GM23338 (cell line): ENCODE data around the gene CTNNBIP1. TPM values are rescaled to one million over a fixed set of nuclear protein-coding genes. Genes with fewer than 3 reads are reported as not detected.

Experiments
- ATAC-seq: fragments of 200-7000 bp; cut with Tn5 transposase; 3 replicates; pipeline ENCODE4 v1.9.1; 2020
- DNase-seq: peaks from one replicate; pipeline ENCODE4 v3.0.0-alpha.2; 2015; ENCODE audit warnings: low spot score
- H2AFZ ChIP-seq: fragments of 200-600 bp; sonication (generic); 2 replicates; pipeline ENCODE4 v1.8.0; 2016; ENCODE audit warnings: antibody characterized with exemption, mild to moderate bottlenecking, moderate library complexity
- H3F3A ChIP-seq: fragments of 200-600 bp; sonication (generic); replicated peaks from 2 replicates; pipeline ENCODE4 v1.8.0; 2017; ENCODE audit warnings: antibody characterized with exemption, mixed run types, low read depth
- H3K27ac ChIP-seq: fragments of 200-600 bp; sonication (generic); 2 replicates; pipeline ENCODE4 v1.6.1; 2016; ENCODE audit warnings: low read depth
- H3K27me3 ChIP-seq: fragments of 200-600 bp; sonication (generic); 2 replicates; pipeline ENCODE4 v1.8.0; 2016; ENCODE audit warnings: mild to moderate bottlenecking, mixed run types, moderate library complexity; ENCODE audit not compliant: insufficient read depth
- H3K36me3 ChIP-seq: fragments of 200-600 bp; sonication (generic); 2 replicates; pipeline ENCODE4 v1.8.0; 2016; ENCODE audit warnings: mild to moderate bottlenecking; ENCODE audit not compliant: insufficient read depth
- H3K4me1 ChIP-seq: fragments of 200-600 bp; sonication (generic); 2 replicates; pipeline ENCODE4 v1.8.0; 2016; ENCODE audit warnings: mild to moderate bottlenecking, moderate library complexity; ENCODE audit not compliant: insufficient read depth
- H3K4me2 ChIP-seq: fragments of 200-600 bp; sonication (generic); 2 replicates; pipeline ENCODE4 v1.7.1; 2017; ENCODE audit warnings: mixed run types
- H3K4me3 ChIP-seq: fragments of 200-600 bp; sonication (generic); 2 replicates; pipeline ENCODE4 v1.6.1; 2016; ENCODE audit warnings: mixed run types
- H3K79me2 ChIP-seq: fragments of 200-600 bp; sonication (generic); replicated peaks from 2 replicates; pipeline ENCODE4 v1.8.0; 2017; ENCODE audit warnings: mild to moderate bottlenecking; ENCODE audit not compliant: insufficient read depth
- H3K9me2 ChIP-seq: fragments of 200-600 bp; sonication (generic); 2 replicates; pipeline ENCODE4 v1.8.0; 2017; ENCODE audit not compliant: insufficient read depth
- H4K20me1 ChIP-seq: fragments of 200-600 bp; sonication (generic); replicated peaks from 2 replicates; pipeline ENCODE4 v1.8.0; 2017; ENCODE audit warnings: mild to moderate bottlenecking; ENCODE audit not compliant: insufficient read depth
- H3K27ac Mint-ChIP-seq: 2 replicates; pipeline ENCODE4 v1.8.0; 2020; ENCODE audit warnings: inconsistent platforms, mild to moderate bottlenecking, moderate library complexity, mixed read lengths
- H3K27me3 Mint-ChIP-seq: 3 replicates; pipeline ENCODE4 v1.8.0; 2022; ENCODE audit warnings: low read depth, mild to moderate bottlenecking, moderate library complexity, mixed read lengths, inconsistent platforms; ENCODE audit not compliant: insufficient read depth, poor library complexity
- H3K36me3 Mint-ChIP-seq: 3 replicates; pipeline ENCODE4 v1.8.0; 2021; ENCODE audit warnings: low read depth, mild to moderate bottlenecking, inconsistent platforms, moderate library complexity, mixed read lengths
- H3K4me1 Mint-ChIP-seq: 3 replicates; pipeline ENCODE4 v1.8.0; 2020; ENCODE audit warnings: mild to moderate bottlenecking, inconsistent platforms, mixed read lengths
- H3K4me3 Mint-ChIP-seq: 3 replicates; pipeline ENCODE4 v1.8.0; 2021; ENCODE audit warnings: moderate library complexity, mild to moderate bottlenecking, inconsistent platforms, mixed read lengths
- H3K9me3 Mint-ChIP-seq: 3 replicates; pipeline ENCODE4 v1.8.0; 2020; ENCODE audit warnings: moderate library complexity, mild to moderate bottlenecking, inconsistent platforms, mixed read lengths
- CREB1 ChIP-seq: fragments of 250-450 bp; sonication (Bioruptor Pico); IDR thresholded peaks from 2 replicates; pipeline ENCODE4 v1.5.0; 2020; ENCODE audit warnings: low read depth, mild to moderate bottlenecking, moderate library complexity
- ETS1 ChIP-seq: IDR thresholded peaks from 2 replicates; pipeline ENCODE4 v1.6.1; 2016; ENCODE audit warnings: antibody characterized with exemption
- EZH2 ChIP-seq: fragments of 200-600 bp; sonication (generic); IDR thresholded peaks from one replicate; pipeline ENCODE4 v1.8.0; 2017; ENCODE audit warnings: antibody characterized with exemption, mild to moderate bottlenecking, low read depth; ENCODE audit not compliant: unreplicated experiment
- EZH2phosphoT487 ChIP-seq: fragments of 200-600 bp; sonication (generic); IDR thresholded peaks from one replicate; pipeline ENCODE4 v1.8.1; 2018; ENCODE audit warnings: antibody characterized with exemption; ENCODE audit not compliant: unreplicated experiment
- JUNB ChIP-seq: IDR thresholded peaks from one replicate; pipeline ENCODE4 v1.6.1; 2016; ENCODE audit warnings: antibody characterized with exemption; ENCODE audit not compliant: unreplicated experiment
- NANOG ChIP-seq: IDR thresholded peaks from 2 replicates; pipeline ENCODE4 v1.6.1; 2016; ENCODE audit warnings: antibody characterized with exemption, borderline replicate concordance
- ZNF114 ChIP-seq: fragments of 250-450 bp; sonication (Bioruptor Pico); IDR thresholded peaks from 2 replicates; pipeline ENCODE4 v1.5.0; 2020; ENCODE audit warnings: mild to moderate bottlenecking, moderate library complexity
- ZNF462 ChIP-seq: fragments of 250-450 bp; sonication (Bioruptor Pico); IDR thresholded peaks from 2 replicates; pipeline ENCODE4 v1.5.0; 2020; ENCODE audit warnings: mild to moderate bottlenecking, moderate library complexity
- polyA plus RNA-seq: library from polyadenylated mRNA; unstranded; fragments of >200 nt; fragmentation: Nextera tagmentation; extraction: Ambion mirVana; gene quantifications from 2 replicates; pipeline ENCODE4 v1.2.1, GENCODE V29; 2016
- total RNA-seq: library from RNA; depleted of rRNA; stranded (reverse); fragments of >200 nt; shearing (Covaris generic); gene quantifications from 2 replicates; pipeline ENCODE4 v1.2.3, GENCODE V29; 2014

The CTNNBIP1 gene
- total and polyA plus RNA-seq, 2 experiments from 2014 or later: 30.3 to 55.1 TPM

DNA sequence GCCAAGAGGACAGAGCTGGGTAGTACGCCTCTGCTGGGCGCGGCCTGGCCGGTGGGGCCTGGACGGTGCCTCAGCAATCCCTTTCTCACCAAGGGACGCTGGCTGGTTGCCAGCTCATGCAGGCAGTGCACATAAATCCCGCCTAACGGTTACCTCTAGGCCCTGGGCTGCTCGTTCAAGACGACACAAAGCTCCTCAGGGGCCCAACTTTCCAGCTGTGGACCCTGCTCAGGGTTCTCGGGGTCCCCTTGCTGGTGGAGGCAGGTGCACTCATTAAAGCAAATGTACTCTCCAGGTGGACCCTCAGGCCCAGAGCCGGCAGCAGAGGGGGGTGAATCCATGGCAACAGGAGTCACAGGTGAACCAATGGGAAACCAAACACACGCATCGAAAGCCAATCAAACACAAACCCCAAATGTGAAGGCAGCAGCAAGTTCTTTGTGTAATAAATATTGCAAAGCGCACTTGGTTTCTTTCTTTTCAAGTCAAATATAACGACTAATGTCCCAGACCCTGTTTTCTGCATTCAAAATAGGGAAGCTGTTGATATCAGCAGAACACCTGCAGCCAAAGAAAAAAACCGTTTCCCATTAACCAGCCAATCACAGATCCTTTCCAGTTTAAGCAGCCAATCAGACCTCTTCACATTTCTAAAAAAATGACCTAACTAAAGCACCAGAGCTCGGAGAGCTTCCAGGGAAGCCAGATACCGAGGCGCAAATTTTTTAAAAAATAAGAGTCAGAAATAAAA, 60.2 kb downstream of the CTNNBIP1 start (continued):
- TF ChIP-seq EZH2 (no peak), ZNF462 (no peak), ZNF114 (CRISPR knock-in tag) (no peak), NANOG (no peak), ETS1 (no peak), EZH2phosphoT487 (no peak)

- Histone ChIP-seq H3K27me3 (no peaks in the 10 kb centered on the region), H4K20me1 (no peaks in the 10 kb centered on the region), H2AFZ (no peak overlapping the region), H3K4me1 (peaks cover 14% of the 10 kb centered on the region), H3K36me3 (no peaks in the 10 kb centered on the region), H3K4me2 (no peak overlapping the region), H3K79me2 (no peaks in the 10 kb centered on the region), H3K9me2 (no peaks in the 10 kb centered on the region), H3K27ac (no peak overlapping the region), H3F3A (peaks cover 6% of the 10 kb centered on the region; the same call in 1 of the 2 replicates), H3K4me3 (no peak overlapping the region)
- peaks cover 47% of the 10 kb centered on the region for H3K4me1 Mint-ChIP-seq
- peaks cover 4% of the 10 kb centered on the region for H3K27me3 Mint-ChIP-seq
- no peak overlapping the region for H3K4me3 Mint-ChIP-seq
- no peaks in the 10 kb centered on the region for H3K9me3 Mint-ChIP-seq
- no peak overlapping the region for H3K27ac Mint-ChIP-seq
- no peak for ATAC-seq
- DNase-seq: no peak
- no peaks in the 10 kb centered on the region for H3K36me3 Mint-ChIP-seq
- TF ChIP-seq NANOG: no peak
- TF ChIP-seq CREB1 (CRISPR knock-in tag): no peak
- no peak for TF ChIP-seq EZH2phosphoT487
- TF ChIP-seq JUNB: no peak
- no peak for TF ChIP-seq ETS1
Observed at GRCh38 chr1:9848022-9848421, 62.0 kb downstream of the CTNNBIP1 start.
